Endothelial cell of umbilical vein (primary cell): ENCODE results near the gene PRDX5. TPM values are rescaled to one million over a fixed set of nuclear protein-coding genes. Genes with fewer than 3 reads are reported as not detected.

Source experiments
- BruUV-seq: library from RNA; stranded (reverse); fragments of 400-500 nt; replicated peaks from 2 replicates; lab custom pipeline; 2021; lab: Mats Ljungman, UMichigan
- CTCF ChIA-PET: fragments of 300-600, 350-600 bp; sonication (Branson Sonifier 250); formaldehyde crosslinking; loops from one replicate; lab custom pipeline; 2021; ENCODE audit warnings: antibody characterized with exemption, inconsistent platforms; lab: Charles Lee
- POLR2A ChIA-PET: fragments of 300-600, 350-600 bp; sonication (Branson Sonifier 250); formaldehyde crosslinking; loops from one replicate; lab custom pipeline; 2021; ENCODE audit warnings: antibody characterized with exemption, inconsistent platforms; lab: Charles Lee
- DNase-seq: peaks from one replicate; pipeline ENCODE4 v3.0.0-alpha.2; 2011; ENCODE audit warnings: low read depth, low spot score
- FAIRE-seq: peaks from 2 replicates; lab custom pipeline; 2011; peaks lifted over from hg19 to GRCh38; lab: Jason Lieb, UNC
- H2AFZ ChIP-seq: 2 replicates; pipeline ENCODE4 v1.6.0; 2012; ENCODE audit warnings: low read depth, low read length, control low read depth, inconsistent platforms
- H3K27ac ChIP-seq: 2 replicates; pipeline ENCODE4 v1.5.1; 2011; ENCODE audit warnings: low read depth, mild to moderate bottlenecking, control low read depth, low read length, moderate library complexity; ENCODE audit not compliant: insufficient read depth
- H3K27me3 ChIP-seq, 2 experiments: 2 replicates each; pipeline versions ENCODE4 v1.6.0 to v1.6.1; 2011; ENCODE audit warnings: low read length in 2 of 2, mixed read lengths in 1 of 2; ENCODE audit not compliant: control insufficient read depth in 2 of 2, insufficient read depth in 2 of 2
- H3K36me3 ChIP-seq, 2 experiments: 2 replicates in 1 of 2; 3 replicates in 1 of 2; pipeline ENCODE4 v1.5.1; 2011; ENCODE audit warnings: low read length in 2 of 2, mild to moderate bottlenecking in 1 of 2, moderate library complexity in 1 of 2; ENCODE audit not compliant: control insufficient read depth in 2 of 2, insufficient read depth in 2 of 2; ENCODE audit errors: extremely low read depth in 1 of 2
- H3K4me1 ChIP-seq: 3 replicates; pipeline ENCODE4 v1.5.1; 2011; ENCODE audit warnings: mild to moderate bottlenecking, low read length; ENCODE audit not compliant: control insufficient read depth, insufficient read depth; ENCODE audit errors: extremely low read depth
- H3K4me2 ChIP-seq: 2 replicates; pipeline ENCODE4 v1.6.1; 2011; ENCODE audit warnings: low read length, control low read depth, mixed read lengths; ENCODE audit not compliant: insufficient read depth
- H3K4me3 ChIP-seq, 3 experiments: fragments of 200-600 bp in 1 of 3; sonication (generic), shearing (Covaris generic) in 1 of 3; replicated peaks in 1 of 3; 2 replicates each; pipeline ENCODE4 v1.5.1; 2011 to 2016; ENCODE audit warnings: control low read depth in 3 of 3, low read length in 3 of 3, mild to moderate bottlenecking in 2 of 3, inconsistent platforms in 1 of 3, low read depth in 1 of 3, moderate library complexity in 1 of 3; ENCODE audit not compliant: insufficient read depth in 1 of 3
- H3K79me2 ChIP-seq: 2 replicates; pipeline ENCODE4 v1.6.0; 2012; ENCODE audit warnings: low read length, inconsistent platforms; ENCODE audit not compliant: control insufficient read depth, insufficient read depth
- H3K9ac ChIP-seq: replicated peaks from 2 replicates; pipeline ENCODE3; 2011; ENCODE audit warnings: low read length, control low read depth; ENCODE audit not compliant: insufficient read depth; ENCODE audit errors: extremely low read depth
- H3K9me1 ChIP-seq: replicated peaks from 3 replicates; pipeline ENCODE4 v1.6.0; 2011; ENCODE audit warnings: mild to moderate bottlenecking, low read length; ENCODE audit not compliant: control insufficient read depth, insufficient read depth; ENCODE audit errors: extremely low read depth
- H3K9me3 ChIP-seq: replicated peaks from 2 replicates; pipeline ENCODE4 v1.5.1; 2012; ENCODE audit warnings: low read length, inconsistent platforms; ENCODE audit not compliant: control insufficient read depth, insufficient read depth
- H4K20me1 ChIP-seq: replicated peaks from 2 replicates; pipeline ENCODE3; 2011; ENCODE audit warnings: mild to moderate bottlenecking, low read length; ENCODE audit not compliant: control insufficient read depth, insufficient read depth; ENCODE audit errors: extremely low read depth
- CTCF ChIP-seq, 2 donors: IDR thresholded peaks; 1 replicate in 1 of 2; 2 replicates in 1 of 2; pipeline ENCODE4 v1.5.1; 2011; ENCODE audit warnings: low read length in 2 of 2, mild to moderate bottlenecking in 2 of 2, moderate library complexity in 2 of 2, control low read depth in 1 of 2, inconsistent platforms in 1 of 2, low read depth in 1 of 2; ENCODE audit not compliant: insufficient read depth in 1 of 2; ENCODE audit errors: extremely low read depth in 1 of 2
- EZH2 ChIP-seq: IDR thresholded peaks from 2 replicates; pipeline ENCODE4 v1.6.1; 2012; ENCODE audit warnings: borderline replicate concordance, low read depth, mild to moderate bottlenecking, moderate library complexity, low read length, inconsistent platforms; ENCODE audit not compliant: severe bottlenecking
- FOS ChIP-seq: IDR thresholded peaks from 2 replicates; pipeline ENCODE4 v1.6.1; 2011; ENCODE audit warnings: mild to moderate bottlenecking, low read length, moderate library complexity, borderline replicate concordance; ENCODE audit not compliant: insufficient read depth
- GATA2 ChIP-seq: IDR thresholded peaks from 2 replicates; pipeline ENCODE4 v1.7.0; 2011; ENCODE audit warnings: low read depth, mild to moderate bottlenecking, moderate library complexity, mixed read lengths, low read length; ENCODE audit not compliant: insufficient read length, insufficient read depth
- JUN ChIP-seq: IDR thresholded peaks from 2 replicates; pipeline ENCODE4 v1.6.1; 2011; ENCODE audit warnings: borderline replicate concordance, low read depth; ENCODE audit not compliant: insufficient read length, insufficient read depth
- MAX ChIP-seq: IDR thresholded peaks from 2 replicates; pipeline ENCODE4 v1.6.1; 2011; ENCODE audit not compliant: insufficient read depth, insufficient read length
- MYC ChIP-seq: IDR thresholded peaks from one replicate; pipeline ENCODE4 v1.6.1; 2011; ENCODE audit warnings: mild to moderate bottlenecking, low read depth, low read length
- POLR2A ChIP-seq: IDR thresholded peaks from 2 replicates; pipeline ENCODE4 v1.6.1; 2012; ENCODE audit warnings: low read depth, mild to moderate bottlenecking, control low read depth, low read length
- POLR2AphosphoS5 ChIP-seq: IDR thresholded peaks from 2 replicates; pipeline ENCODE4 v1.6.1; 2012; ENCODE audit warnings: low read depth, mild to moderate bottlenecking, control low read depth, low read length, moderate library complexity; ENCODE audit not compliant: insufficient read depth
- dilution Hi-C: fragments of 300-500 bp; cut with MboI; formaldehyde crosslinking; loops from one replicate; pipeline ENCODE4 v1.15.0; 2019; ENCODE audit warnings: low sequenced_read_pairs; ENCODE audit not compliant: extremely low pct_ligation_motif_present
- intact Hi-C: fragments of 100-400 bp; cut with micrococcal nuclease; formaldehyde crosslinking; loops from one replicate; pipeline ENCODE4 v1.10.0; 2022
- polyA plus RNA-seq, 4 experiments: library from polyadenylated mRNA; depleted of rRNA in 3 of 4; stranded (reverse) in 3 of 4; unstranded in 1 of 4; fragments of >200 nt; gene quantifications; 2 replicates each; pipeline versions ENCODE4 v1.2.1 to v1.2.3, GENCODE V29; 2011 to 2012; ENCODE audit warnings: missing spikeins in 1 of 4
- total RNA-seq: library from RNA; stranded (reverse); gene quantifications from 2 replicates; pipeline ENCODE4 v1.2.3, GENCODE V29; 2021

PRDX5 gene
- total and polyA plus RNA-seq, 2 donors (not counting 3 experiments of a cell fraction or from before 2014, with no cell fraction given): 199 to 709 TPM

- dilution Hi-C loops: no loop called here
- no peak for TF ChIP-seq MAX
- no peak for TF ChIP-seq EZH2
- TF ChIP-seq JUN: no peak
- no peak for TF ChIP-seq GATA2
- no peak for TF ChIP-seq FOS
- no peak for TF ChIP-seq POLR2AphosphoS5
- TF ChIP-seq POLR2A: no peak
- intact Hi-C loops: no loop called here
- peaks cover 16% of the 10 kb centered on the region for H3K4me1 ChIP-seq
- no peak overlapping the region for H3K4me3 ChIP-seq
- no peaks in the 10 kb centered on the region for H3K9me3 ChIP-seq
- H3K9ac ChIP-seq: no peak overlapping the region
- POLR2A ChIA-PET: no interaction called here
- H3K9me1 ChIP-seq: no peaks in the 10 kb centered on the region
- H3K27ac ChIP-seq: no peak overlapping the region
- no peaks in the 10 kb centered on the region for H4K20me1 ChIP-seq
- H2AFZ ChIP-seq: no peak overlapping the region
- FAIRE-seq (no peak), DNase-seq (no peak)
- peaks cover 5 to 24% of the 10 kb centered on the region in 2 experiments for H3K36me3 ChIP-seq
- peaks cover 10% of the 10 kb centered on the region for H3K79me2 ChIP-seq
- no peaks in the 10 kb centered on the region for H3K27me3 ChIP-seq
- no peak overlapping the region for H3K4me2 ChIP-seq
- CTCF ChIA-PET: no interaction called here
- BruUV-seq: no TSS peak
These were observed 44.4 kb downstream of the PRDX5 start for GRCh38 chr11:64362339-64362738.

GRCh38 chr11:64364435-64364834 lies 46.5 kb downstream of the PRDX5 start:
- FAIRE-seq (no peak), DNase-seq (no peak)
- H3K9ac ChIP-seq: no peak overlapping the region
- no peaks in the 10 kb centered on the region for H4K20me1 ChIP-seq
- POLR2A ChIA-PET: no interaction called here
- H3K27me3 ChIP-seq: no peaks in the 10 kb centered on the region
- no peak overlapping the region for H2AFZ ChIP-seq
- H3K4me3 ChIP-seq: no peak overlapping the region
- H3K27ac ChIP-seq: no peak overlapping the region
- H3K9me3 ChIP-seq: no peaks in the 10 kb centered on the region
- CTCF ChIA-PET: interaction anchor here (1.0 to 1.3 kb wide), 2 partner anchors 9 to 85 kb away, joined by 3 to 6 read pairs; no protein-coding TSS in a partner anchor
- dilution Hi-C loops: no loop called here
- H3K79me2 ChIP-seq: peaks cover 9% of the 10 kb centered on the region
- TF ChIP-seq JUN (no peak), POLR2A (no peak), CTCF (IDR thresholded peaks at IDR 0.05; ENCODE audit: extremely low read depth in 1 of 2, insufficient read depth in 1 of 2, low read depth in 1 of 2, low read length in 2 of 2) (no peak), MYC (no peak), FOS (no peak), EZH2 (no peak), MAX (no peak), GATA2 (no peak), POLR2AphosphoS5 (no peak)
- BruUV-seq: no TSS peak
- H3K9me1 ChIP-seq: no peaks in the 10 kb centered on the region
- peaks cover 5 to 26% of the 10 kb centered on the region in 2 experiments for H3K36me3 ChIP-seq
- intact Hi-C loops: no loop called here
- H3K4me2 ChIP-seq: no peak overlapping the region
- peaks cover 4% of the 10 kb centered on the region for H3K4me1 ChIP-seq
